ENCODE data around the gene COPG2.
A peak's percentile ranks its signal among the peaks of the same experiment; 100 is the strongest.
"Not testable (repeated sequence)": the region's sequence is repeated elsewhere in the genome, so short reads cannot be mapped to it uniquely, and the experiment has no call there.

The COPG2 gene

GRCh38 chr7:130700760-130701159 is 32.2 kb upstream of the COPG2 start:
- no peak overlapping the region for H3K4me3 ChIP-seq (ENCODE audit: low read depth, low read length)
- in situ Hi-C loops (cut with HindIII; ENCODE audit: low sequenced_read_pairs) = no loop called here
- no peak for DNase-seq (ENCODE audit: low read depth)
- TF ChIP-seq CTCF (IDR thresholded peaks at IDR 0.05; ENCODE audit: low read depth, low read length, missing control alignments) = no peak

- DNase-seq (ENCODE audit: low read depth) = no peak
- TF ChIP-seq CTCF (IDR thresholded peaks at IDR 0.05; ENCODE audit: low read depth, low read length, missing control alignments) = no peak
- no peak overlapping the region for H3K4me3 ChIP-seq (ENCODE audit: low read depth, low read length)
- in situ Hi-C loops (cut with HindIII; ENCODE audit: low sequenced_read_pairs) = no loop called here
Measured at GRCh38 chr7:130699686-130700085, 31.1 kb upstream of the COPG2 start.

- no peak overlapping the region for H3K4me3 ChIP-seq (ENCODE audit: low read depth, low read length)
- no peak for DNase-seq (ENCODE audit: low read depth)
- in situ Hi-C loops (cut with HindIII; ENCODE audit: low sequenced_read_pairs) = no loop called here
- no peak for TF ChIP-seq CTCF (IDR thresholded peaks at IDR 0.05; ENCODE audit: low read depth, low read length, missing control alignments)
Measured at GRCh38 chr7:130697820-130698219, 29.3 kb upstream of the COPG2 start.

GRCh38 chr7:130695840-130696239 is 27.3 kb upstream of the COPG2 start:
- peak; percentile 62 for TF ChIP-seq CTCF (IDR thresholded peaks at IDR 0.05; ENCODE audit: low read depth, low read length, missing control alignments)
- in situ Hi-C loops (cut with HindIII; ENCODE audit: low sequenced_read_pairs) = no loop called here
- no peak overlapping the region for H3K4me3 ChIP-seq (ENCODE audit: low read depth, low read length)
- peak; percentile 6 for DNase-seq (ENCODE audit: low read depth)

- DNase-seq (ENCODE audit: low read depth); in situ Hi-C loops (cut with HindIII; ENCODE audit: low sequenced_read_pairs); H3K4me3 ChIP-seq (ENCODE audit: low read depth, low read length): not testable (repeated sequence)
Measured at GRCh38 chr7:130692396-130692795, 23.8 kb upstream of the COPG2 start.

- no peak overlapping the region for H3K4me3 ChIP-seq (ENCODE audit: low read depth, low read length)
- TF ChIP-seq CTCF (IDR thresholded peaks at IDR 0.05; ENCODE audit: low read depth, low read length, missing control alignments) = no peak
- in situ Hi-C loops (cut with HindIII; ENCODE audit: low sequenced_read_pairs) = no loop called here
- DNase-seq (ENCODE audit: low read depth) = no peak
Measured at GRCh38 chr7:130689683-130690082, 21.1 kb upstream of the COPG2 start.

- in situ Hi-C loops (cut with HindIII; ENCODE audit: low sequenced_read_pairs) = no loop called here
- DNase-seq (ENCODE audit: low read depth) = no peak
- no peak for TF ChIP-seq CTCF (IDR thresholded peaks at IDR 0.05; ENCODE audit: low read depth, low read length, missing control alignments)
- H3K4me3 ChIP-seq (ENCODE audit: low read depth, low read length) = no peak overlapping the region
Measured at GRCh38 chr7:130683026-130683425, 14.5 kb upstream of the COPG2 start.

All from astrocyte of the cerebellum (primary cell).